G401 (cell line): ENCODE measurements around the gene TAS2R4. TPM values are rescaled to one million over a fixed set of nuclear protein-coding genes. Genes with fewer than 3 reads are reported as not detected.
"Not testable (repeated sequence)": the region's sequence is repeated elsewhere in the genome, so short reads cannot be mapped to it uniquely, and the experiment has no call there.

ENCODE experiments used
- DNase-seq: peaks from one replicate; pipeline ENCODE4 v3.0.0-alpha.2; 2015; ENCODE audit warnings: low spot score
- in situ Hi-C: cut with HindIII; loops from 2 replicates; pipeline ENCODE4 v1.10.0; 2016; ENCODE audit warnings: low sequenced_read_pairs, mixed read lengths
- total RNA-seq: library from RNA; depleted of rRNA; stranded (reverse); fragments of >200 nt; shearing (Covaris generic); gene quantifications from 2 replicates; pipeline ENCODE4 v1.2.3, GENCODE V29; 2014; rRNA removed

Gene TAS2R4
- total RNA-seq, 1 experiment from 2014 or later = not detected

GRCh38 chr7:141792526-141792925, 16.1 kb downstream of the TAS2R4 start:
- in situ Hi-C loops = no loop called here
- no peak for DNase-seq

- DNase-seq = no peak
- in situ Hi-C loops = no loop called here
Observed at GRCh38 chr7:141820067-141820466, 43.6 kb downstream of the TAS2R4 start.

GRCh38 chr7:141822432-141822831, 46.0 kb downstream of the TAS2R4 start:
- DNase-seq, in situ Hi-C loops: not testable (repeated sequence)

Other genes with a start within 250 kb of the TAS2R4 start
- 45.3 and 53.5 TPM in 2 replicates for gene AGK, start 225.3 kb upstream of the TAS2R4 start, total RNA-seq
- gene DENND11, start 74.5 kb upstream of the TAS2R4 start, total RNA-seq = 1.7 and 3.3 TPM in 2 replicates
- not detected in 2 replicates for gene WEE2, start 68.3 kb upstream of the TAS2R4 start, total RNA-seq
- 315 and 348 TPM in 2 replicates for gene SSBP1, start 38.3 kb upstream of the TAS2R4 start, total RNA-seq
- not detected in 2 replicates for gene TAS2R3, start 12.6 kb upstream of the TAS2R4 start, total RNA-seq
- gene TAS2R5, start 13.5 kb downstream of the TAS2R4 start, total RNA-seq = 0.12 TPM in 1 of 2 replicates, not detected in the other
- not detected in 2 replicates for gene PRSS37, start 64.8 kb downstream of the TAS2R4 start, total RNA-seq
- not detected in 2 replicates for gene OR9A4, start 139.7 kb downstream of the TAS2R4 start, total RNA-seq
- not detected in 2 replicates for gene CLEC5A, start 170.3 kb downstream of the TAS2R4 start, total RNA-seq
- not detected in 2 replicates for gene TAS2R38, start 197.1 kb downstream of the TAS2R4 start, total RNA-seq
- gene MGAM, start 219.2 kb downstream of the TAS2R4 start, total RNA-seq = not detected in 2 replicates